Thyroid gland (tissue), 4 donors: Measurements from ENCODE around the gene CPA3. TPM values are rescaled to one million over a fixed set of nuclear protein-coding genes. Genes with fewer than 3 reads are reported as not detected.

Experiments
- DNase-seq, 2 donors: peaks; one replicate each; pipeline ENCODE4 v3.0.0-alpha.2; 2019
- H3K27ac ChIP-seq, 3 donors: fragments of 200-600 bp; sonication (generic); 1 replicate in 2 of 3; 2 replicates in 1 of 3; pipeline ENCODE4 v1.5.1; 2016 to 2019; ENCODE audit warnings: mild to moderate bottlenecking in 1 of 3, moderate library complexity in 1 of 3
- H3K27me3 ChIP-seq: fragments of 200-600 bp; sonication (generic); one replicate; pipeline ENCODE4 v1.5.1; 2019
- H3K36me3 ChIP-seq, 2 donors: fragments of 200-600 bp; sonication (generic); one replicate each; pipeline ENCODE4 v1.5.1; 2016 to 2019
- H3K4me1 ChIP-seq, 2 donors: fragments of 200-600 bp; sonication (generic); one replicate each; pipeline ENCODE4 v1.5.1; 2017 to 2019
- H3K4me3 ChIP-seq, 3 donors: fragments of 200-600 bp; sonication (generic); replicated peaks in 1 of 3; 1 replicate in 2 of 3; 2 replicates in 1 of 3; pipeline ENCODE4 v1.5.1; 2016; ENCODE audit warnings: mild to moderate bottlenecking in 1 of 3
- H3K9me3 ChIP-seq: fragments of 200-600 bp; sonication (generic); one replicate; pipeline ENCODE4 v1.5.1; 2017
- POLR2A ChIP-seq, 2 donors: fragments of 450-650 bp; IDR thresholded peaks; one replicate each; pipeline ENCODE4 v1.6.1; 2017; ENCODE audit warnings: antibody characterized with exemption in 2 of 2, mild to moderate bottlenecking in 2 of 2, moderate library complexity in 1 of 2
- WGBS, 2 donors: methylation state at CpG; one replicate each; pipeline ENCODE4 v1.1.5; 2017; 5-methylcytosine and 5-hydroxymethylcytosine counted together
- intact Hi-C: fragments of 100-400 bp; cut with DNase I; formaldehyde crosslinking; loops from one replicate; pipeline ENCODE4 v1.15.1; 2023
- total RNA-seq, 4 donors: library from RNA; depleted of rRNA; stranded (reverse); fragments of >200 nt; gene quantifications; one replicate each; pipeline ENCODE4 v1.2.3, GENCODE V29; 2016
- TF ChIP-seq, protein P1 (sequence below), 6 experiments: fragments of 200-600 bp in 3 of 6; fragments of 450-650 bp in 3 of 6; sonication (generic) in 3 of 6; IDR thresholded peaks; one replicate each; pipeline ENCODE4 v1.5.1; 2016 to 2019; ENCODE audit warnings: antibody characterized with exemption in 6 of 6, mild to moderate bottlenecking in 2 of 6, inconsistent platforms in 1 of 6, moderate library complexity in 1 of 6

Gene CPA3
- total RNA-seq, 4 donors from 2014 or later, result 0.38 to 4.6 (median 0.56) TPM

DNA sequence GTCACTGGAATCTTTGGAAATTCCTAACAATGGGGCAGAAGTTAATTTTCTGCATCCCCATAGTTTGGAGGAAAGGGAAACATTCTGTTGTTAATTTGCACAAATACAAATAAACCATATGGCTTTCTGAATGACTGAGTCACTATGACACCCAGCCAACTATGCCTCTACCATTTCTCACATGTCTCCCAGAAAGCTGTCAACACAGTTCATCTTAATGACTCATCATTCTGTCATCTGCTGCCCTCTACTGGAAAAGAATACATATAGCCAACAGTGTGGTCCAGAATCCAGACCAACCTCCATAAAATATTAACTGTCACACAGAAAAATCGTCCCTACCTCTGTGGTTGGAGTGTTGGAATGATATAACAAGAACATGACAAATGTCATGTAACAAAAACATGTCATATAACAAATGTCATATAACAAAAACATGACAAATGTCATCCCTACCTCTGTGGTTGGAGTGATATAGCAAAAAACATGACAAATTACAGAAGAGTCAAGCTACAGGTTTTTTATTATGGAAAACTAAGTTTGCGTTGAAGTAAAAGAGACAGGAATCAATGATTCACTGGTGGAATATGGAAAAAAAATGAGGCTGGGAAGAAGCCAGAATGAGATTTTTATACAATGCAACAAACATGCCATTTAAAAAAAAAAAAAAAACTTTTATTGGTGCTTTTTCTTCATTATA, 78.6 kb downstream of the CPA3 start:
- WGBS, 2 donors, result 1 to 42% methylated on average over 2 of the region's 2 CpGs
- Histone ChIP-seq H3K27me3 (no peaks in the 10 kb centered on the region), H3K4me1 (no peaks in the 10 kb centered on the region), H3K4me3 (no peak overlapping the region), H3K9me3 (no peaks in the 10 kb centered on the region), H3K36me3 (no peaks in the 10 kb centered on the region), H3K27ac (no peak overlapping the region)
- intact Hi-C loops, result loop anchor here (5.0 kb wide), 1 partner anchor 81 kb away; no protein-coding TSS in a partner anchor
- no peak for DNase-seq
- no peak for TF ChIP-seq POLR2A (IDR thresholded peaks at IDR 0.05)
- TF ChIP-seq, protein P1, sequence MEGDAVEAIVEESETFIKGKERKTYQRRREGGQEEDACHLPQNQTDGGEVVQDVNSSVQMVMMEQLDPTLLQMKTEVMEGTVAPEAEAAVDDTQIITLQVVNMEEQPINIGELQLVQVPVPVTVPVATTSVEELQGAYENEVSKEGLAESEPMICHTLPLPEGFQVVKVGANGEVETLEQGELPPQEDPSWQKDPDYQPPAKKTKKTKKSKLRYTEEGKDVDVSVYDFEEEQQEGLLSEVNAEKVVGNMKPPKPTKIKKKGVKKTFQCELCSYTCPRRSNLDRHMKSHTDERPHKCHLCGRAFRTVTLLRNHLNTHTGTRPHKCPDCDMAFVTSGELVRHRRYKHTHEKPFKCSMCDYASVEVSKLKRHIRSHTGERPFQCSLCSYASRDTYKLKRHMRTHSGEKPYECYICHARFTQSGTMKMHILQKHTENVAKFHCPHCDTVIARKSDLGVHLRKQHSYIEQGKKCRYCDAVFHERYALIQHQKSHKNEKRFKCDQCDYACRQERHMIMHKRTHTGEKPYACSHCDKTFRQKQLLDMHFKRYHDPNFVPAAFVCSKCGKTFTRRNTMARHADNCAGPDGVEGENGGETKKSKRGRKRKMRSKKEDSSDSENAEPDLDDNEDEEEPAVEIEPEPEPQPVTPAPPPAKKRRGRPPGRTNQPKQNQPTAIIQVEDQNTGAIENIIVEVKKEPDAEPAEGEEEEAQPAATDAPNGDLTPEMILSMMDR (IDR thresholded peaks at IDR 0.05), result peak in 5 of 6 experiments; percentile 28 to 76 (median 64)

DNA sequence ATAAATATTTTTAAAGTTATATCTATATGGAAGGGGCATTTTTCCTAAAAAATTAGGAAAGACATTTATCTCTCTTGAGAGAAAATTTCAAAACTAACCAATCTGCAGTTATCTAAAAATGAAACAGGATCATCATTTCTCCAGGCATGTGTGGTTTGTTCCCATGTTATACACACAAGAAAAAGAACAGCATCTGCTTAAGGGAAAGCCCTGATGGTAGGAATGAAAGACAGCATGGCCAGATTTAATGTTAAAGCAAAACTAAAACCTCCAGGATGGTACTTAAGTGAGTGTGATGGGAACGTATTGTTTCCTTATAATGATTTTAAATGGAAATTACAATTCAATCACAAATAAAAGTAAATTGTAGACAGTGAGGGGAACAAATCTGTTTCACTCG, 80.0 kb downstream of the CPA3 start:
- 85 to 91% methylated on average over 2 of the region's 2 CpGs for WGBS, 2 donors
- no peaks in the 10 kb centered on the region for H3K9me3 ChIP-seq
- intact Hi-C loops, result no loop called here

More for the DNA sequence above, 80.0 kb downstream of the CPA3 start:
- H3K27me3 ChIP-seq, result no peaks in the 10 kb centered on the region
- no peak overlapping the region for H3K4me3 ChIP-seq
- no peak overlapping the region for H3K27ac ChIP-seq
- no peaks in the 10 kb centered on the region for H3K36me3 ChIP-seq
- no peaks in the 10 kb centered on the region for H3K4me1 ChIP-seq
- no peak for DNase-seq
- TF ChIP-seq, protein P1 (IDR thresholded peaks at IDR 0.05), result no peak
- no peak for TF ChIP-seq POLR2A (IDR thresholded peaks at IDR 0.05)

Other genes starting within 250 kb of the CPA3 start
- 10 to 100 TPM; 11.0 to 28.2 (median 21.8) TPM for gene AGTR1, start 167.4 kb upstream of the CPA3 start, total RNA-seq
- gene CPB1, start 37.5 kb upstream of the CPA3 start, total RNA-seq, result 1 to 10 TPM in 1 of 4 donors, not detected in 3; 1.1 TPM
- gene GYG1, start 126.2 kb downstream of the CPA3 start, total RNA-seq, result 10 to 100 TPM; 26.4 to 86.3 (median 29.3) TPM
- 10 to 100 TPM; 40.9 to 53.1 (median 47.7) TPM for gene HLTF, start 221.2 kb downstream of the CPA3 start, total RNA-seq